Measurements from ENCODE around the gene SLC25A11.

The SLC25A11 gene

GRCh38 chr17:4899341-4900230 is 40.3 kb downstream of the SLC25A11 start, which contains the start of gene C17orf107:
Gene C17orf107 (plus strand): TSS chr17:4899536. CDS start chr17:4899763, 227 bp downstream.
- Histone ChIP-seq H3K9ac (ENCODE audit: low read length) (no peak within 1 kb of the TSS), H3K27me3 (ENCODE audit: low read depth, low read length) (no peaks in the 10 kb centered on the region), H3K27ac (ENCODE audit: low read length) (no peak within 1 kb of the TSS), H3K4me2 (ENCODE audit: low read length) (no peak within 1 kb of the TSS), H3K36me3 (replicated peaks; ENCODE audit: low read depth, low read length) (no peaks in the 10 kb centered on the region), H3K9me3 (ENCODE audit: insufficient read depth, low read length) (no peaks in the 10 kb centered on the region), H3K4me1 (ENCODE audit: low read length) (peaks cover 10% of the 10 kb centered on the region), H2AFZ (ENCODE audit: low read depth, low read length) (no peak within 1 kb of the TSS), H4K20me1 (ENCODE audit: insufficient read depth, low read length) (no peaks in the 10 kb centered on the region), H3K79me2 (ENCODE audit: low read length) (no peaks in the 10 kb centered on the region), H3K4me3 (ENCODE audit: low read length) (no peak within 1 kb of the TSS)
- no peak for TF ChIP-seq CTCF (IDR thresholded peaks at IDR 0.05; ENCODE audit: low read depth, low read length)
- TF ChIP-seq EZH2phosphoT487 (IDR thresholded peaks at IDR 0.05; ENCODE audit: low read depth), result no peak

GRCh38 chr17:4898927-4899326 is 40.9 kb downstream of the SLC25A11 start:
- no peaks in the 10 kb centered on the region for H4K20me1 ChIP-seq (ENCODE audit: insufficient read depth, low read length)
- no peak overlapping the region for H3K4me3 ChIP-seq (ENCODE audit: low read length)
- no peak overlapping the region for H3K27ac ChIP-seq (ENCODE audit: low read length)
- H2AFZ ChIP-seq (ENCODE audit: low read depth, low read length), result no peak overlapping the region
- H3K4me1 ChIP-seq (ENCODE audit: low read length), result peaks cover 10% of the 10 kb centered on the region
- TF ChIP-seq EZH2phosphoT487 (IDR thresholded peaks at IDR 0.05; ENCODE audit: low read depth) (no peak), CTCF (IDR thresholded peaks at IDR 0.05; ENCODE audit: low read depth, low read length) (no peak)
- H3K4me2 ChIP-seq (ENCODE audit: low read length), result no peak overlapping the region
- no peaks in the 10 kb centered on the region for H3K9me3 ChIP-seq (ENCODE audit: insufficient read depth, low read length)
- no peaks in the 10 kb centered on the region for H3K27me3 ChIP-seq (ENCODE audit: low read depth, low read length)
- H3K9ac ChIP-seq (ENCODE audit: low read length), result no peak overlapping the region
- H3K79me2 ChIP-seq (ENCODE audit: low read length), result no peaks in the 10 kb centered on the region
- H3K36me3 ChIP-seq (replicated peaks; ENCODE audit: low read depth, low read length), result no peaks in the 10 kb centered on the region

GRCh38 chr17:4898351-4898750 is 41.5 kb downstream of the SLC25A11 start:
- no peak overlapping the region for H3K27ac ChIP-seq (ENCODE audit: low read length)
- no peaks in the 10 kb centered on the region for H3K36me3 ChIP-seq (replicated peaks; ENCODE audit: low read depth, low read length)
- no peak overlapping the region for H3K9ac ChIP-seq (ENCODE audit: low read length)
- peaks cover 6% of the 10 kb centered on the region for H3K4me1 ChIP-seq (ENCODE audit: low read length)
- H3K79me2 ChIP-seq (ENCODE audit: low read length), result no peaks in the 10 kb centered on the region
- no peaks in the 10 kb centered on the region for H3K9me3 ChIP-seq (ENCODE audit: insufficient read depth, low read length)
- no peak overlapping the region for H3K4me3 ChIP-seq (ENCODE audit: low read length)
- H2AFZ ChIP-seq (ENCODE audit: low read depth, low read length), result no peak overlapping the region
- no peaks in the 10 kb centered on the region for H3K27me3 ChIP-seq (ENCODE audit: low read depth, low read length)
- H3K4me2 ChIP-seq (ENCODE audit: low read length), result no peak overlapping the region
- TF ChIP-seq CTCF (IDR thresholded peaks at IDR 0.05; ENCODE audit: low read depth, low read length), result no peak
- H4K20me1 ChIP-seq (ENCODE audit: insufficient read depth, low read length), result no peaks in the 10 kb centered on the region

- Histone ChIP-seq H3K27me3 (ENCODE audit: low read depth, low read length) (no peaks in the 10 kb centered on the region), H3K4me1 (ENCODE audit: low read length) (peaks cover under 1% of the 10 kb centered on the region; the same call in 1 of the 2 replicates), H3K4me2 (ENCODE audit: low read length) (no peak overlapping the region), H3K36me3 (replicated peaks; ENCODE audit: low read depth, low read length) (no peaks in the 10 kb centered on the region), H3K9me3 (ENCODE audit: insufficient read depth, low read length) (no peaks in the 10 kb centered on the region), H3K79me2 (ENCODE audit: low read length) (no peaks in the 10 kb centered on the region), H3K4me3 (ENCODE audit: low read length) (no peak overlapping the region), H3K27ac (ENCODE audit: low read length) (no peak overlapping the region), H2AFZ (ENCODE audit: low read depth, low read length) (no peak overlapping the region), H3K9ac (ENCODE audit: low read length) (no peak overlapping the region), H4K20me1 (ENCODE audit: insufficient read depth, low read length) (no peaks in the 10 kb centered on the region)
- TF ChIP-seq CTCF (IDR thresholded peaks at IDR 0.05; ENCODE audit: low read depth, low read length) (no peak), EZH2phosphoT487 (IDR thresholded peaks at IDR 0.05; ENCODE audit: low read depth) (no peak)
Measured at GRCh38 chr17:4897785-4898184, 42.1 kb downstream of the SLC25A11 start.

Data from OCI-LY3 (cell line).